ENCODE results near the gene BCL11B.

- TF ChIP-seq CREB1 (IDR thresholded peaks at IDR 0.05; ENCODE audit: low read depth) (no peak), YY1 (IDR thresholded peaks at IDR 0.05; ENCODE audit: low read depth) (no peak), USF1 (IDR thresholded peaks at IDR 0.05) (no peak), CEBPB (IDR thresholded peaks at IDR 0.05) (no peak), EP300 (IDR thresholded peaks at IDR 0.05; ENCODE audit: borderline replicate concordance) (no peak)
Measured at GRCh38 chr14:99120526-99121318, 151.3 kb downstream of the BCL11B start.

Data from Ishikawa (cell line).